GM12878 (cell line): ENCODE data around the gene HID1. TPM values are rescaled to one million over a fixed set of nuclear protein-coding genes. Genes with fewer than 3 reads are reported as not detected.

ENCODE experiments used
- ATAC-seq: fragments of 200-7000 bp; cut with Tn5 transposase; 3 replicates; pipeline ENCODE4 v1.9.1; 2020; ENCODE audit warnings: mild to moderate bottlenecking, moderate library complexity
- BruUV-seq: library from RNA; stranded (reverse); fragments of 400-500 nt; replicated peaks from 2 replicates; lab custom pipeline; 2021; lab: Mats Ljungman, UMichigan
- CTCF ChIA-PET: fragments of 300-600 bp; sonication (Branson Sonifier 250); formaldehyde crosslinking; extraction: SDS; loops from one replicate; lab custom pipeline; 2021; ENCODE audit warnings: inconsistent platforms; lab: Yijun Ruan, JAX
- POLR2A ChIA-PET: fragments of 350-600 bp; formaldehyde crosslinking; extraction: SDS; loops from one replicate; lab custom pipeline; 2021; ENCODE audit warnings: inconsistent platforms; lab: Charles Lee
- RAD21 ChIA-PET: fragments of 300-600 bp; sonication (Branson Sonifier 250); formaldehyde crosslinking; loops from one replicate; lab custom pipeline; 2023; ENCODE audit warnings: antibody characterized with exemption; ENCODE audit not compliant: unreplicated experiment; lab: Charles Lee
- SMC1A ChIA-PET: fragments of 300-600 bp; sonication (Branson Sonifier 250); formaldehyde crosslinking; loops from one replicate; lab custom pipeline; 2023; ENCODE audit not compliant: unreplicated experiment, uncharacterized antibody; lab: Charles Lee
- DNase-seq: peaks from one replicate; pipeline ENCODE4 v3.0.0-alpha.2; 2011; ENCODE audit warnings: low read depth, low spot score
- FAIRE-seq: peaks from 3 replicates; lab custom pipeline; 2011; peaks lifted over from hg19 to GRCh38; lab: Jason Lieb, UNC
- H2AFZ ChIP-seq: 2 replicates; pipeline ENCODE4 v1.6.0; 2011; ENCODE audit warnings: low read depth, low read length, control low read depth; ENCODE audit not compliant: control insufficient read depth
- H3K27ac ChIP-seq: 2 replicates; pipeline ENCODE4 v1.5.1; 2011; ENCODE audit warnings: control low read depth; ENCODE audit not compliant: control insufficient read depth, insufficient read depth
- H3K27me3 ChIP-seq, 2 experiments: replicated peaks in 1 of 2; 2 replicates each; pipeline versions ENCODE4 v1.6.0 to v1.6.1; 2011; ENCODE audit warnings: low read length in 1 of 2; ENCODE audit not compliant: control insufficient read depth in 2 of 2, insufficient read depth in 2 of 2
- H3K36me3 ChIP-seq, 2 experiments: 2 replicates each; pipeline ENCODE4 v1.5.1; 2011; ENCODE audit warnings: low read length in 1 of 2; ENCODE audit not compliant: control insufficient read depth in 2 of 2, insufficient read depth in 2 of 2
- H3K4me1 ChIP-seq: 2 replicates; pipeline ENCODE4 v1.6.1; 2011; ENCODE audit warnings: mild to moderate bottlenecking, low read length, moderate library complexity, mixed read lengths; ENCODE audit not compliant: control insufficient read depth, insufficient read depth
- H3K4me2 ChIP-seq: 2 replicates; pipeline ENCODE4 v1.6.0; 2011; ENCODE audit warnings: control low read depth; ENCODE audit not compliant: control insufficient read depth, insufficient read depth
- H3K4me3 ChIP-seq: fragments of 200-600 bp; sonication (generic); 2 replicates; pipeline ENCODE4 v1.5.1; 2016
- H3K79me2 ChIP-seq: 2 replicates; pipeline ENCODE4 v1.6.0; 2011; ENCODE audit warnings: low read length; ENCODE audit not compliant: control insufficient read depth, insufficient read depth
- H3K9ac ChIP-seq: 2 replicates; pipeline ENCODE4 v1.8.0; 2011; ENCODE audit warnings: low read length, control low read depth, mixed read lengths; ENCODE audit not compliant: control insufficient read depth, insufficient read depth
- H3K9me3 ChIP-seq: replicated peaks from 3 replicates; pipeline ENCODE4 v1.5.1; 2011; ENCODE audit warnings: mild to moderate bottlenecking, low read length; ENCODE audit not compliant: control insufficient read depth, insufficient read depth
- H4K20me1 ChIP-seq: 2 replicates; pipeline ENCODE4 v1.6.0; 2011; ENCODE audit not compliant: control insufficient read depth, insufficient read depth
- CHD4 ChIP-seq: fragments of 200-600 bp; sonication (generic); IDR thresholded peaks from 2 replicates; pipeline ENCODE4 v1.6.1; 2016; ENCODE audit warnings: mild to moderate bottlenecking
- CREB1 ChIP-seq: IDR thresholded peaks from 2 replicates; pipeline ENCODE4 v1.6.1; 2012; ENCODE audit warnings: low read depth, mild to moderate bottlenecking, inconsistent platforms
- EZH2 ChIP-seq: IDR thresholded peaks from 2 replicates; pipeline ENCODE4 v1.6.1; 2012; ENCODE audit warnings: low read depth, mild to moderate bottlenecking, control low read depth, inconsistent platforms, low read length, borderline replicate concordance; ENCODE audit not compliant: control insufficient read depth
- MYB ChIP-seq: fragments of 150-350 bp; IDR thresholded peaks from 2 replicates; pipeline ENCODE4 v1.6.1; 2014; ENCODE audit warnings: mild to moderate bottlenecking, low read depth, low read length, borderline replicate concordance
- POLR2A ChIP-seq: IDR thresholded peaks from 2 replicates; pipeline ENCODE4 v1.6.1; 2011; ENCODE audit warnings: low read depth, mild to moderate bottlenecking, low read length
- ZNF274 ChIP-seq: IDR thresholded peaks from one replicate; pipeline ENCODE4 v1.8.0; 2011; ENCODE audit not compliant: insufficient read length, insufficient read depth
- WGBS: methylation state at CpG from one replicate; pipeline ENCODE4 v1.1.6; 2016; ENCODE audit warnings: low lambda C conversion rate; ENCODE audit not compliant: insufficient replicate concordance, insufficient coverage; ENCODE audit errors: missing lambda C conversion rate; 5-methylcytosine and 5-hydroxymethylcytosine counted together
- in situ Hi-C: fragments of 300-500 bp; cut with MboI; formaldehyde crosslinking; loops from 9 replicates; pipeline ENCODE4 v1.14.3; 2018; ENCODE audit warnings: mixed read lengths
- intact Hi-C: fragments of 100-400 bp; cut with micrococcal nuclease; formaldehyde crosslinking; loops from one replicate; pipeline ENCODE4 v1.14.2; 2022; ENCODE audit not compliant: unreplicated experiment
- polyA plus RNA-seq, 11 experiments: library from polyadenylated mRNA; depleted of rRNA in 4 of 11; unstranded in 6 of 11; stranded (reverse) in 5 of 11; fragments of >200 nt; fragmentation: Nextera tagmentation in 4 of 11; fragmentation: Illumina TruSeq in 1 of 11; extraction: Ambion mirVana in 4 of 11; extraction: Trizol in 1 of 11; gene quantifications; 1 replicate in 1 of 11; 2 replicates in 10 of 11; pipeline versions ENCODE4 v1.2.1 to v1.2.3, GENCODE V29; 2011 to 2016; ENCODE audit warnings: inconsistent platforms in 2 of 11, missing spikeins in 2 of 11, low read depth in 1 of 11
- total RNA-seq, 4 experiments: library from RNA; depleted of rRNA in 3 of 4; stranded (reverse); fragments of >200 nt in 3 of 4; fragmentation: Illumina TruSeq in 1 of 4; extraction: Trizol in 1 of 4; gene quantifications; 2 replicates each; pipeline versions ENCODE4 v1.2.1 to v1.2.3, GENCODE V29; 2013 to 2021

HID1 gene
- total and polyA plus RNA-seq, 10 of the 15 experiments (the other 5 are each of a cell fraction or from before 2014, with no cell fraction given), result 0.04 to 0.77 (median 0.32) TPM; not detected in 2

DNA sequence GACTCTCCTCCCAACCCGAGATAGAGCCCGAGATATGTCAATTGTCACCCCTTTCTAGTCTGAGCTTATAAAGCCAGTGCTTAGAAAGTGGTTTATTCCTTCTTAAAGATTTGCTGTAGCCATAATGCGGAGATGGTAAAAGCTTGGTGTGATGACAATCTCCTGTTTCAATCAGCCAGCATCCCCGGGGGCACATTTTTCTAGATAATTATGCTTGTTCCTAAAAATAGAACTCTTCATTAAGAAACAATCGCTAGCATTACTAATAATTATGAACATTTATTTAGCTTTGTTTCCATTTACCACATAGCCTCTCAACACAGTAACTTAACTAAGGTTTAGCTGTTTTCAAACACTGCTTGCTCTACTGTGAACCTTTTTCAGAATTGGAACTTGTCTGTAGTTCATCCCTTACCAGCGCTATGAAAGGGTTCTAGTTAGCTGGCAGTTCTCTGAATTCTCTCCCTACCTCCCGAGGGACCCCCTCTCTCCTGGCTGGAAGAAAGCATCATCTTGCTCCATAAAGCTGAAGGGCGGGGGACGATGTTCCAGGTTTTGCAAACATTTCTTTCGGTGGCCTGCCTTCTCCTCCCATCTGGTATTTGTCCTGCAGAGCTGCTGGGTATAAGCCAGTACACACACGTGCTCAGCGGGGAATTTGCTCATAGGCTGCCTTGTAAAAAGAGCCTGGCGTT, 39.0 kb upstream of the HID1 start:
- WGBS, result 82% methylated on average over 13 of the region's 13 CpGs
- Histone ChIP-seq H4K20me1 (no peaks in the 10 kb centered on the region), H3K4me3 (no peak overlapping the region), H3K9me3 (no peaks in the 10 kb centered on the region), H3K4me2 (peak overlapping the region; percentile 84; the same call in 1 of the 2 replicates), H3K36me3 (no peaks in the 10 kb centered on the region), H3K9ac (no peak overlapping the region), H3K79me2 (peaks cover 14% of the 10 kb centered on the region), H3K4me1 (peaks cover 8% of the 10 kb centered on the region), H3K27ac (no peak overlapping the region), H3K27me3 (no peaks in the 10 kb centered on the region; a peak in 1 of 4 replicates), H2AFZ (peak overlapping the region; percentile 92)
- SMC1A ChIA-PET, result interaction anchor here (0.5 to 4.8 kb wide), 15 partner anchors 8 to 401 kb away, joined by 3 to 23 read pairs (median 4); no protein-coding TSS in a partner anchor
- TF ChIP-seq EZH2, result no peak
- TF ChIP-seq ZNF274, result no peak
- no peak for TF ChIP-seq MYB
- no peak for TF ChIP-seq CHD4
- no peak for TF ChIP-seq CREB1
- TF ChIP-seq POLR2A, result no peak
- RAD21 ChIA-PET, result interaction anchor here (0.5 to 5.4 kb wide), 7 partner anchors 21 to 278 kb away, joined by 3 to 35 read pairs (median 4); partner anchors contain the start of gene SLC25A19
- FAIRE-seq, result no peak
- CTCF ChIA-PET, result interaction anchor here (0.6 to 3.9 kb wide), 19 partner anchors 12 to 809 kb away, joined by 3 to 64 read pairs (median 4); partner anchors contain the start of genes MIF4GD and SLC16A5
- BruUV-seq, result no TSS peak
- no peak for DNase-seq
- POLR2A ChIA-PET, result interaction anchor here (0.5 to 3.5 kb wide), 11 partner anchors 14 to 1842 kb away, joined by 3 to 11 read pairs (median 4); partner anchors contain the start of genes ARMC7 and FDXR
- intact Hi-C loops, result no loop called here
- ATAC-seq, result no peak
- in situ Hi-C loops, result no loop called here
